Measurements from ENCODE around the gene FBXO34.

GRCh38 chr14:55387121-55387520, 115.9 kb downstream of the FBXO34 start:
- TF ChIP-seq USF2 (CRISPR knock-in tag; IDR thresholded peaks at IDR 0.05): no peak
- TF ChIP-seq CTCF (IDR thresholded peaks at IDR 0.05): no peak
- TF ChIP-seq USF1 (CRISPR knock-in tag; IDR thresholded peaks at IDR 0.05): no peak
- TF ChIP-seq NR3C1 (CRISPR knock-in tag; conservative IDR thresholded peaks at IDR 0.05; ENCODE audit: low read depth): no peak
- no peak for TF ChIP-seq GABPB1 (CRISPR knock-in tag; IDR thresholded peaks at IDR 0.05)
- TF ChIP-seq TEAD4 (CRISPR knock-in tag; IDR thresholded peaks at IDR 0.05): no peak
- no peak for TF ChIP-seq ETV6 (CRISPR knock-in tag; IDR thresholded peaks at IDR 0.05)
